ENCODE results near the gene DTX2. TPM values are rescaled to one million over a fixed set of nuclear protein-coding genes. Genes with fewer than 3 reads are reported as not detected.
"Not testable (repeated sequence)": the region's sequence is repeated elsewhere in the genome, so short reads cannot be mapped to it uniquely, and the experiment has no call there.

The DTX2 gene
- polyA plus RNA-seq (ENCODE audit: insufficient read length in 4 of 4): 1 to 10 TPM; 6.5 to 9.4 (median 7.5) TPM

DNA sequence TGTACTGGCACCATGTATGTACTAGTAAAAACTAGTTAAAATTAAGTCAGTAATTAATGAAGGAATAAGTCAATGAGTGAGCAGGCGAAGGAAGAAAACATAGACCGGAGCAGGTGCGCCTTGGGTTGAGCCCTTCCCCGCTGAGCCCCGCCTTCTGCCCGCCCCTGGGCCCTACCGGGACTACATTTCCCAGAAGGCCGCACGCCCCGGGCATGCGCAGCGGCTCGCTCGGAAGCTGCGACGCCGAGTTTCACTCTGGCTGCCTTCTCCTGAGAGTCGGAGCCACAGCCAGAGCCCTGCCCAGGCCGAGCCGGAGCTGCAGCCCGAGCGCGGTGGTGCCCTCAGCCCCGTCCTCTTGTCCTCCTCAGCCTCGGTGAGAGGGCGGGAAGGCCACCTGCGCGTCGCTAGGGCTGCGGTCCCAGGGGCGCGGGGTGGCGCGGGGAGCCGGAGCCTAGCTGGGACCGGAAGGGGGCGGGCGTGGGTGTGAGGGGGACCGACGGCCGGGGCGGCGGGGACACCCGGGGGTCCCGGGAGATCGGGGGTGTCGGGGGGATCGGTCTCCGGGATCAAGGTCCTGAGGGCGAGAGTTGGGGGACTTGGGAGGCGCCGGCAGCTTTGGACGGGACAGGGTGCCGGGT, at the start of gene DTX2:
Gene DTX2, plus strand, starts transcription at position 246 of the 638 bp plus-strand sequence. CDS start 18,801 bp downstream, outside the sequence.
- DNase-seq (ENCODE audit: low read depth in 4 of 4, low spot score in 3 of 4): not testable (repeated sequence)

GRCh38 chr7:76412249-76412648, 49.3 kb upstream of the DTX2 start:
- no peak for DNase-seq (ENCODE audit: low read depth in 4 of 4, low spot score in 3 of 4)

DNA sequence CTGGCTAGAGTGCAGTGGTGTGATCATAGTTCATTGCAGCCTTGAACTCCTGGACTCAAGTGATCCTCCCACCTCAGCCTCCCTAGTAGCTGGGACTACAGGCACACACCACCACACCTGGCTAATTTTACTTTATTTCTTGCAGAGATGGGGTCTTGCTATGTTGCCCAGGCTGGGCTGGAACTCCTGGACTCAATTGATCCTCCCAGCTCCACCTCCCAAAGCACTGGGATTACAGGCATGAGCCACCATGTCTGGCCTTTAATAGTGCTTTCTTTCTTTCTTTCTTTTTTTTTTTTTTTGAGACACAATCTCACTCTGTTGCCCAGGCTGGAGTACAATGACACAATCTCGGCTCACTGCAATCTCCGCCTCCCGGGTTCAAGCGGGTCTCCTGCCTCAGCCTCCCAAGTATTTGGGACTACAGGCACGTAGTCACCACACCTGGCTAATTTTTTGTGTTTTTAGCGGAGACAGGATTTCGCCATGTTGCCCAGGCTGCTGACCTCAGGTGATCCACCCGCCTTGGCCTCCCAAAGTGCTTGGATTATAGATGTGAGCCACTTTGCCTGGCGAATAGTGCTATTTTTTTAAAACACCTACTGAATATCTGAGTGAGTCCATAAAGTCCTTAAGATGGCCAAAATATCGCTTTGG, 43.7 kb upstream of the DTX2 start:
- DNase-seq (ENCODE audit: low read depth in 4 of 4, low spot score in 3 of 4): not testable (repeated sequence)

DNA sequence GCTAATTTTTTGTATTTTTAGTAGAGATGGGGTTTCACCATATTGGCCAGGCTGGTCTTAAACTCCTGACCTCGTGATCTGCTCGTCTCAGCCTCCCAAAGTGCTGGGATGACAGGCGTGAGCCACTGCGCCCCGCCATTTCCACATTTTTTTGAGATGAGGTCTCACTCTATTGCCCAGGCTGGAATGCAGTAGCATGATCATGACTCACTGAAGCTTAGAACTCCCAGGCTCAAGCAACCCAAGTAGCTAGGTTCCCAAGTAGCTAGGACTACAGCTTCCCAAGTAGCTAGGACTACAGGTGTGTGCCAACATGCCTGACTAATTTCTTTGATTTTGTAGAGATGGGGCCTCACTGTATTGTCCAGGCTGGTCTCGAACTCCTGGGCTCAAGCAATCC, 40.4 kb upstream of the DTX2 start:
- not testable (repeated sequence) for DNase-seq (ENCODE audit: low read depth in 4 of 4, low spot score in 3 of 4)

- no peak for DNase-seq (ENCODE audit: low read depth in 4 of 4, low spot score in 3 of 4)
Measured at GRCh38 chr7:76423666-76424412, 37.7 kb upstream of the DTX2 start.

DNA sequence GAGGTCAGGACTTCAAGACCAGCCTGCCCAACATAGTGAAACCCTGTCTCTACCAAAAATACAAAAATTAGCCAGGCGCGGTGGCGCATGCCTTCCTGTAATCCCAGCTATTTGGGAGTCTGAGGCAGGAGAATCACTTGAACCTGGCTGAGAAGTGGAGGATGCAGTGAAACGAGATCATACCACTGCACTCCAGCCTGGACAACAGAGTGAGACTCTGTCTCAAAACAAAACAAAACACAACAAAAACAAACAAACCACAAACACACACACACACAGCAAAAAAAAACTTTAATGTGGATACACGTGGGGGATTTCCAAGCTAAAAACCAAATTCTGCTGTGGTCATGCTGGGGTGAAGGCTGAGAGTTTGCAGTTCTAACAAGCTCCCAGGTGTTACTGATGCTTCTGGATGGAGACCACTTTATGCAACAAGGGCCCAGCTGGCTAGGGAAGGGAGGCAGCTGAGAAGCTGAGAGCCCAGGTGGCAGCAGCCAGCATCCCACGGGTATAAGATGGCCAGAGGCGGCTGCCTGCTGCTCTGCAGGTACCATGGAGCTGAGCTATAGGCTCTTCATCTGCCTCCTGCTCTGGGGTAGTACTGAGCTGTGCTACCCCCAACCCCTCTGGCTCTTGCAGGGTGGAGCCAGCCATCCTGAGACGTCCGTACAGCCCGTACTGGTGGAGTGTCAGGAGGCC, 36.9 kb upstream of the DTX2 start, which contains the start of gene ZP3:
Gene ZP3, plus strand, starts transcription at position 538 of the 699 bp plus-strand sequence. Its CDS starts 15 bp downstream, at position 553.
- DNase-seq (ENCODE audit: low read depth in 4 of 4, low spot score in 3 of 4): no peak

DNA sequence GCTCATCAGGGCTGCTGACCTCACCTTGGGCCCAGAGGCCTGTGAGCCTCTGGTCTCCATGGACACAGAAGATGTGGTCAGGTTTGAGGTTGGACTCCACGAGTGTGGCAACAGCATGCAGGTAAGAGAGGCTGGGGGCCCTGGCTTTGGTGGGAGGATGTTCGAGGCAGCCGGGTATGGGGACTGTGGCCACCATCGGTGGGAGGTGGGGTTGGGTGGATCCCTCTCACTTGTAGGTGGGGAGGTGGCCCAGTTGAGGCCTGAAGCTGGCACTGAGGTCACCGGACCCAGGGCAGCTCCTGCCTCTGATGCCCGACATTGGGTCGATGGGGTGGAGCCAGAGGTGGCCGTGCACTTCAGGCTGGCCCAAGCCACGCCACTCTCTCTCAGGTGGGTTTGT, 36.4 kb upstream of the DTX2 start:
- no peak for DNase-seq (ENCODE audit: low read depth in 4 of 4, low spot score in 3 of 4)

GRCh38 chr7:76425558-76425957, 36.0 kb upstream of the DTX2 start:
- not testable (repeated sequence) for DNase-seq (ENCODE audit: low read depth in 4 of 4, low spot score in 3 of 4)

- DNase-seq (ENCODE audit: low read depth in 4 of 4, low spot score in 3 of 4): no peak
Measured at GRCh38 chr7:76426246-76426645, 35.3 kb upstream of the DTX2 start.

DNA sequence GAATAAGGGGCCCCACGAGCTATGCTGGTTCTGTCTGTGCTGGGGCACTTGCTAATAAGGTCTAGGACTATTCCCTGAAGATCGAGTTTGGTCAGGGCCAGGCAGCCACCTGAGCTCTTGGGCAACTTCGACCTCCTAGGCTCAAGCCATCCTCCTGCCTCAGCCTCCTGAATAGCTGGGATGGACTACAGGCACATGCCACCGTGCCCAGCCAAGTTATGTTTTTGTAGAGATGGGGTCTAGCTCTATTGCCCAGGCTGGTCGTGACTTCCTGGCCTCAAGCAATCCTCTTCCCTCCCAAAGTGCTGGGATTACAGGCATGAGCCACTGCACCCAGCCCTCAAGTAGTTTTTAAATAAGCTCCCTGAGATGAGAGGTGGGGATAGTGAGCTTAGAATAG, 33.9 kb upstream of the DTX2 start:
- DNase-seq (ENCODE audit: low read depth in 4 of 4, low spot score in 3 of 4): no peak

DNA sequence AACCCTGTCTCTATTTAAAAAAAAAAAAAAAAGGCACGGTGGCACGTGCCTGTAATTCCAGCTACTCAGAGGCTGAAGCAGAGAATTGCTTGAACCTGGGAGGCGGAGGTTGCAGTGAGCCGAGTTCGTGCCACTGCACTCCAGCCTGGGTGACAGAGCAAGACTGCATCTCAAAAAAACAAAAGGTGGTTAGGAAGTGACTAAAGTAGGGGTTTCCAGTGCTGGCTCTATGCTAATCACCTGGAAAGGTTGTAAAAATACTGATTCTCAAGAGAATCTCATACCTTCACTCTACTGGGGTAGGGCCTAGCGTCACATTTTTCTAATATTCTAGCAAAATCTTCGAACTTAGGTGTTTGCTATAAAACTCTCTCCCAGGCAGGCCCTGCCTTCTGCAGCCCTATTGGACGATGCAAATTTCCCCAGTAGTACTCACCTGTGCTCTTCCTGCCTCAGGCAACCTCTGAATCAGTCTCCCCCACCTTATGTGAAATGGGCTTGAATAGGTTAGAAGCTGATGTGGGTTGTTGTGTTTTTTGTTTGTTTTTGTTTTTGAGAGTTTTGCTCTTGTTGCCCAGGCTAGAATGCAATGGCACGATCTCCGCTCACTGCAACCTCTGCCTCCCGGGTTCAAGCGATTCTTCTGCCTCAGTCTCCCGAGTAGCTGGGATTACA, 33.2 kb upstream of the DTX2 start:
- no peak for DNase-seq (ENCODE audit: low read depth in 4 of 4, low spot score in 3 of 4)

- DNase-seq (ENCODE audit: low read depth in 4 of 4, low spot score in 3 of 4): no peak
Measured at GRCh38 chr7:76428868-76429805, 32.4 kb upstream of the DTX2 start.

- DNase-seq (ENCODE audit: low read depth in 4 of 4, low spot score in 3 of 4): no peak
Measured at GRCh38 chr7:76430211-76430610, 31.3 kb upstream of the DTX2 start.

GRCh38 chr7:76430836-76431235, 30.7 kb upstream of the DTX2 start:
- no peak for DNase-seq (ENCODE audit: low read depth in 4 of 4, low spot score in 3 of 4)

GRCh38 chr7:76437873-76438272, 23.6 kb upstream of the DTX2 start:
- peak in 2 of 4 donors; percentile 38 to 56 for DNase-seq (ENCODE audit: low read depth in 4 of 4, low spot score in 3 of 4)

GRCh38 chr7:76439120-76439888, 22.2 kb upstream of the DTX2 start:
- DNase-seq (ENCODE audit: low read depth in 4 of 4, low spot score in 3 of 4): not testable (repeated sequence)

- DNase-seq (ENCODE audit: low read depth in 4 of 4, low spot score in 3 of 4): not testable (repeated sequence)
Measured at GRCh38 chr7:76440404-76440803, 21.1 kb upstream of the DTX2 start.

DNA sequence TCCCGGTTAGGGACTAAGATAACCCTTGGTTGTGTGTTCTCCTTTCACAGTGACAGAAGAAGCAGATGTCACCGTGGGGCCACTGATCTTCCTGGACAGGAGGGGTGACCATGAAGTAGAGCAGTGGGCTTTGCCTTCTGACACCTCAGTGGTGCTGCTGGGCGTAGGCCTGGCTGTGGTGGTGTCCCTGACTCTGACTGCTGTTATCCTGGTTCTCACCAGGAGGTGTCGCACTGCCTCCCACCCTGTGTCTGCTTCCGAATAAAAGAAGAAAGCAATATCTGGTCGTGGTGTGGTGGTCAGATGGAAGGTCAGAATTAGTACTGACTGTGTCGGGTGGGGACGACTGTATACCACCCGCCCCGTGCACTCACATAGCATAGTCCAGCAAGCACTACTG, 19.7 kb upstream of the DTX2 start:
- not testable (repeated sequence) for DNase-seq (ENCODE audit: low read depth in 4 of 4, low spot score in 3 of 4)

Data from right renal pelvis (tissue), 4 donors.